HepG2 (cell line): Measurements from ENCODE around the gene TP53TG5. TPM values are rescaled to one million over a fixed set of nuclear protein-coding genes. Genes with fewer than 3 reads are reported as not detected.

Source experiments
- CAMTA2 ChIP-seq: sonication (generic); formaldehyde crosslinking; IDR thresholded peaks from 2 replicates; pipeline ENCODE4 v1.4.0; 2020; ENCODE audit warnings: mild to moderate bottlenecking, missing genetic modification reagents, borderline replicate concordance
- E2F2 ChIP-seq: sonication (generic); formaldehyde crosslinking; IDR thresholded peaks from 2 replicates; pipeline ENCODE4 v1.4.0; 2020; ENCODE audit warnings: missing genetic modification reagents, borderline replicate concordance
- EEA1 ChIP-seq: sonication (generic); formaldehyde crosslinking; IDR thresholded peaks from 2 replicates; pipeline ENCODE4 v1.5.1; 2020; ENCODE audit warnings: mild to moderate bottlenecking, missing genetic modification reagents, borderline replicate concordance
- HNRNPLL ChIP-seq: fragments of 200-400 bp; formaldehyde crosslinking; IDR thresholded peaks from 2 replicates; pipeline ENCODE4 v1.6.1; 2017; ENCODE audit warnings: mild to moderate bottlenecking, low read depth, low read length; ENCODE audit not compliant: poor library complexity, severe bottlenecking
- KAT2B ChIP-seq: fragments of 150-350 bp; IDR thresholded peaks from 2 replicates; pipeline ENCODE4 v1.6.1; 2014; ENCODE audit warnings: low read depth, low read length, borderline replicate concordance
- MLLT10 ChIP-seq: sonication (generic); formaldehyde crosslinking; IDR thresholded peaks from 2 replicates; pipeline ENCODE4 v1.4.0; 2020; ENCODE audit warnings: missing genetic modification reagents
- THAP8 ChIP-seq: sonication (generic); formaldehyde crosslinking; IDR thresholded peaks from 2 replicates; pipeline ENCODE4 v1.5.1; 2020; ENCODE audit warnings: missing genetic modification reagents, mild to moderate bottlenecking, borderline replicate concordance
- ZBTB7B ChIP-seq: sonication (generic); formaldehyde crosslinking; IDR thresholded peaks from 2 replicates; pipeline ENCODE4 v1.4.0; 2020; ENCODE audit warnings: missing genetic modification reagents
- ZBTB8A ChIP-seq: sonication (generic); formaldehyde crosslinking; IDR thresholded peaks from 2 replicates; pipeline ENCODE4 v1.4.0; 2020; ENCODE audit warnings: mild to moderate bottlenecking, low read depth, missing genetic modification reagents, borderline replicate concordance
- ZKSCAN8 ChIP-seq: IDR thresholded peaks from 2 replicates; pipeline ENCODE4 v1.6.1; 2016; ENCODE audit warnings: borderline replicate concordance, missing genetic modification reagents, missing compliant biosample characterization
- ZNF12 ChIP-seq: sonication (generic); formaldehyde crosslinking; IDR thresholded peaks from 2 replicates; pipeline ENCODE4 v1.5.0; 2020; ENCODE audit warnings: missing genetic modification reagents
- ZNF275 ChIP-seq: sonication (generic); formaldehyde crosslinking; IDR thresholded peaks from 2 replicates; pipeline ENCODE4 v1.8.0; 2022; ENCODE audit warnings: missing genetic modification reagents, mild to moderate bottlenecking, inconsistent platforms, borderline replicate concordance
- ZNF407 ChIP-seq: sonication (generic); formaldehyde crosslinking; IDR thresholded peaks from one replicate; pipeline ENCODE4 v1.5.1; 2020; ENCODE audit warnings: mild to moderate bottlenecking, missing genetic modification reagents; ENCODE audit errors: not compliant biosample characterization
- ZNF510 ChIP-seq: sonication (generic); formaldehyde crosslinking; IDR thresholded peaks from 2 replicates; pipeline ENCODE4 v1.4.0; 2020; ENCODE audit warnings: low read depth, mild to moderate bottlenecking, missing genetic modification reagents
- ZSCAN9 ChIP-seq: IDR thresholded peaks from 2 replicates; pipeline ENCODE4 v1.6.1; 2016; ENCODE audit warnings: borderline replicate concordance
- polyA plus RNA-seq, 8 experiments: library from polyadenylated mRNA; depleted of rRNA in 3 of 8; stranded (reverse) in 7 of 8; unstranded in 1 of 8; fragments of >200 nt; fragmentation: Illumina TruSeq in 4 of 8; extraction: Trizol in 4 of 8; gene quantifications; 2 replicates each; pipeline versions ENCODE4 v1.2.1 to v1.2.3, GENCODE V29; 2011 to 2016; ENCODE audit warnings: low read depth in 4 of 8, missing spikeins in 1 of 8, mixed read lengths in 1 of 8; ENCODE audit not compliant: insufficient read depth in 1 of 8
- total RNA-seq, 5 experiments: library from RNA; depleted of rRNA; stranded (reverse); fragments of >200 nt; fragmentation: Illumina TruSeq; extraction: Trizol; gene quantifications; 2 replicates each; pipeline ENCODE4 v1.2.3, GENCODE V29; 2016; ENCODE audit warnings: low read depth in 1 of 5

The TP53TG5 gene
- total and polyA plus RNA-seq, 2 of the 13 experiments (the other 11 are each of a cell fraction or from before 2014, with no cell fraction given) = 0.11 TPM; not detected in 1

GRCh38 chr20:45359406-45360148, 18.5 kb downstream of the TP53TG5 start (continued):
- TF ChIP-seq CAMTA2 (CRISPR knock-in tag) = no peak
- no peak for TF ChIP-seq ZNF407 (CRISPR knock-in tag)
- no peak for TF ChIP-seq ZNF12 (CRISPR knock-in tag)
- no peak for TF ChIP-seq MLLT10 (CRISPR knock-in tag)
- no peak for TF ChIP-seq ZSCAN9 (CRISPR knock-in tag)
- no peak for TF ChIP-seq THAP8 (CRISPR knock-in tag)
- no peak for TF ChIP-seq HNRNPLL
- TF ChIP-seq ZKSCAN8 (CRISPR knock-in tag) = no peak
- TF ChIP-seq ZBTB8A (CRISPR knock-in tag) = no peak
- no peak for TF ChIP-seq ZNF510
- no peak for TF ChIP-seq KAT2B
- TF ChIP-seq EEA1 = no peak
- no peak for TF ChIP-seq E2F2
- TF ChIP-seq ZNF275 (CRISPR knock-in tag) = no peak
- peak; percentile 1; the same call in 1 of the 2 replicates for TF ChIP-seq ZBTB7B (CRISPR knock-in tag)
